Astrocyte of the spinal cord (primary cell): ENCODE results near the gene NFIL3.

Source experiments
- DNase-seq: peaks from one replicate; pipeline ENCODE4 v3.0.0; 2011; ENCODE audit warnings: low read depth, low spot score
- H3K4me3 ChIP-seq: 2 replicates; pipeline ENCODE4 v1.5.1; 2011; ENCODE audit warnings: low read depth, mild to moderate bottlenecking, low read length, moderate library complexity
- CTCF ChIP-seq: IDR thresholded peaks from 2 replicates; pipeline ENCODE4 v1.5.1; 2012; ENCODE audit warnings: low read depth, mild to moderate bottlenecking, low read length, inconsistent platforms
- in situ Hi-C: cut with HindIII; loops from 2 replicates; pipeline ENCODE4 v1.10.0; 2017; ENCODE audit warnings: low sequenced_read_pairs

Gene NFIL3

GRCh38 chr9:91361291-91362050 lies 62.2 kb downstream of the NFIL3 start, which contains the start of gene AUH:
TSS of gene AUH (minus strand) at chr9:91361918. CDS start at chr9:91361889, 29 bp downstream.
- peak; percentile 67 for DNase-seq
- H3K4me3 ChIP-seq, result peak within 1 kb of the TSS; percentile 83
- no peak for TF ChIP-seq CTCF
- in situ Hi-C loops, result no loop called here

GRCh38 chr9:91360551-91361290 lies 62.9 kb downstream of the NFIL3 start:
- peak; percentile 14 for DNase-seq
- TF ChIP-seq CTCF, result no peak
- in situ Hi-C loops, result no loop called here

GRCh38 chr9:91359734-91360470 lies 63.7 kb downstream of the NFIL3 start:
- H3K4me3 ChIP-seq, result no peak overlapping the region
- in situ Hi-C loops, result no loop called here
- no peak for TF ChIP-seq CTCF
- no peak for DNase-seq

More at GRCh38 chr9:91360551-91361290, 62.9 kb downstream of the NFIL3 start:
- peak overlapping the region; percentile 83 for H3K4me3 ChIP-seq

GRCh38 chr9:91359083-91359482 lies 64.5 kb downstream of the NFIL3 start:
- DNase-seq, result no peak
- in situ Hi-C loops, result no loop called here
- no peak overlapping the region for H3K4me3 ChIP-seq
- TF ChIP-seq CTCF, result no peak
